ENCODE results near the gene OR10AG1.

The OR10AG1 gene

GRCh38 chr11:55969845-55970244, at the start of gene OR10AG1:
Gene OR10AG1, minus strand, starts transcription at chr11:55969945. Its CDS starts 38 bp downstream, at chr11:55969907.
- no peaks in the 10 kb centered on the region for H3K36me3 ChIP-seq (ENCODE audit: control insufficient read depth in 2 of 2, insufficient read depth in 2 of 2, low read length in 2 of 2)

GRCh38 chr11:56013805-56014204, 44.1 kb upstream of the OR10AG1 start:
- no peak overlapping the region for H3K4me3 ChIP-seq (ENCODE audit: low read length in 2 of 2)
- H3K27me3 ChIP-seq (ENCODE audit: control insufficient read depth in 1 of 2, insufficient read depth in 2 of 2, low read length in 2 of 2), result no peaks in the 10 kb centered on the region
- H3K36me3 ChIP-seq (ENCODE audit: control insufficient read depth in 2 of 2, insufficient read depth in 2 of 2, low read length in 2 of 2), result no peaks in the 10 kb centered on the region
- no peak overlapping the region for H3K9ac ChIP-seq (ENCODE audit: low read length in 2 of 2)
- no peaks in the 10 kb centered on the region for H3K9me3 ChIP-seq (ENCODE audit: control insufficient read depth in 2 of 2, low read length in 2 of 2)
- H3K27ac ChIP-seq (ENCODE audit: low read length), result no peak overlapping the region
- no peaks in the 10 kb centered on the region for H3K4me1 ChIP-seq (ENCODE audit: control insufficient read depth, insufficient read depth, low read length)

More at GRCh38 chr11:55969845-55970244, at the start of gene OR10AG1:
- no peaks in the 10 kb centered on the region for H3K9me3 ChIP-seq (ENCODE audit: control insufficient read depth in 2 of 2, low read length in 2 of 2)
- H3K9ac ChIP-seq (ENCODE audit: low read length in 2 of 2), result no peak within 1 kb of the TSS
- H3K4me3 ChIP-seq (ENCODE audit: low read length in 2 of 2), result no peak within 1 kb of the TSS
- H3K4me1 ChIP-seq (ENCODE audit: control insufficient read depth, insufficient read depth, low read length), result no peaks in the 10 kb centered on the region
- H3K27ac ChIP-seq (ENCODE audit: low read length), result no peak within 1 kb of the TSS
- no peaks in the 10 kb centered on the region for H3K27me3 ChIP-seq (ENCODE audit: control insufficient read depth in 1 of 2, insufficient read depth in 2 of 2, low read length in 2 of 2)

GRCh38 chr11:56010716-56011115, 41.0 kb upstream of the OR10AG1 start:
- H3K27me3 ChIP-seq (ENCODE audit: control insufficient read depth in 1 of 2, insufficient read depth in 2 of 2, low read length in 2 of 2), result no peaks in the 10 kb centered on the region
- no peak overlapping the region for H3K4me3 ChIP-seq (ENCODE audit: low read length in 2 of 2)
- no peak overlapping the region for H3K9ac ChIP-seq (ENCODE audit: low read length in 2 of 2)
- H3K9me3 ChIP-seq (ENCODE audit: control insufficient read depth in 2 of 2, low read length in 2 of 2), result no peaks in the 10 kb centered on the region
- H3K36me3 ChIP-seq (ENCODE audit: control insufficient read depth in 2 of 2, insufficient read depth in 2 of 2, low read length in 2 of 2), result no peaks in the 10 kb centered on the region
- H3K27ac ChIP-seq (ENCODE audit: low read length), result no peak overlapping the region
- H3K4me1 ChIP-seq (ENCODE audit: control insufficient read depth, insufficient read depth, low read length), result no peaks in the 10 kb centered on the region

- Histone ChIP-seq H3K4me3 (ENCODE audit: low read length in 2 of 2) (no peak within 1 kb of the TSS), H3K36me3 (ENCODE audit: control insufficient read depth in 2 of 2, insufficient read depth in 2 of 2, low read length in 2 of 2) (no peaks in the 10 kb centered on the region), H3K9ac (ENCODE audit: low read length in 2 of 2) (no peak within 1 kb of the TSS), H3K27ac (ENCODE audit: low read length) (no peak within 1 kb of the TSS), H3K4me1 (ENCODE audit: control insufficient read depth, insufficient read depth, low read length) (no peaks in the 10 kb centered on the region), H3K27me3 (ENCODE audit: control insufficient read depth in 1 of 2, insufficient read depth in 2 of 2, low read length in 2 of 2) (no peaks in the 10 kb centered on the region), H3K9me3 (ENCODE audit: control insufficient read depth in 2 of 2, low read length in 2 of 2) (no peaks in the 10 kb centered on the region)
Measured at GRCh38 chr11:55994525-55994924, 24.8 kb upstream of the OR10AG1 start, which contains the start of gene OR5F1. Gene OR5F1, minus strand, starts transcription at chr11:55994625. Its CDS starts 0 bp downstream, at chr11:55994625.

GRCh38 chr11:55970935-55971334, 1.2 kb upstream of the OR10AG1 start:
- H3K27me3 ChIP-seq (ENCODE audit: control insufficient read depth in 1 of 2, insufficient read depth in 2 of 2, low read length in 2 of 2), result no peaks in the 10 kb centered on the region
- H3K4me1 ChIP-seq (ENCODE audit: control insufficient read depth, insufficient read depth, low read length), result no peaks in the 10 kb centered on the region
- no peaks in the 10 kb centered on the region for H3K9me3 ChIP-seq (ENCODE audit: control insufficient read depth in 2 of 2, low read length in 2 of 2)
- no peak overlapping the region for H3K4me3 ChIP-seq (ENCODE audit: low read length in 2 of 2)
- H3K27ac ChIP-seq (ENCODE audit: low read length), result no peak overlapping the region
- no peak overlapping the region for H3K9ac ChIP-seq (ENCODE audit: low read length in 2 of 2)
- no peaks in the 10 kb centered on the region for H3K36me3 ChIP-seq (ENCODE audit: control insufficient read depth in 2 of 2, insufficient read depth in 2 of 2, low read length in 2 of 2)

- H3K27me3 ChIP-seq (ENCODE audit: control insufficient read depth in 1 of 2, insufficient read depth in 2 of 2, low read length in 2 of 2), result no peaks in the 10 kb centered on the region
- no peak overlapping the region for H3K27ac ChIP-seq (ENCODE audit: low read length)
- no peak overlapping the region for H3K4me3 ChIP-seq (ENCODE audit: low read length in 2 of 2)
- no peaks in the 10 kb centered on the region for H3K9me3 ChIP-seq (ENCODE audit: control insufficient read depth in 2 of 2, low read length in 2 of 2)
- H3K4me1 ChIP-seq (ENCODE audit: control insufficient read depth, insufficient read depth, low read length), result no peaks in the 10 kb centered on the region
- no peaks in the 10 kb centered on the region for H3K36me3 ChIP-seq (ENCODE audit: control insufficient read depth in 2 of 2, insufficient read depth in 2 of 2, low read length in 2 of 2)
- H3K9ac ChIP-seq (ENCODE audit: low read length in 2 of 2), result no peak overlapping the region
Measured at GRCh38 chr11:55967914-55968313, 1.8 kb downstream of the OR10AG1 start.

GRCh38 chr11:55966391-55966790, 3.4 kb downstream of the OR10AG1 start:
- no peak overlapping the region for H3K27ac ChIP-seq (ENCODE audit: low read length)
- no peaks in the 10 kb centered on the region for H3K4me1 ChIP-seq (ENCODE audit: control insufficient read depth, insufficient read depth, low read length)
- H3K27me3 ChIP-seq (ENCODE audit: control insufficient read depth in 1 of 2, insufficient read depth in 2 of 2, low read length in 2 of 2), result no peaks in the 10 kb centered on the region
- no peak overlapping the region for H3K9ac ChIP-seq (ENCODE audit: low read length in 2 of 2)
- no peaks in the 10 kb centered on the region for H3K36me3 ChIP-seq (ENCODE audit: control insufficient read depth in 2 of 2, insufficient read depth in 2 of 2, low read length in 2 of 2)
- H3K4me3 ChIP-seq (ENCODE audit: low read length in 2 of 2), result no peak overlapping the region
- no peaks in the 10 kb centered on the region for H3K9me3 ChIP-seq (ENCODE audit: control insufficient read depth in 2 of 2, low read length in 2 of 2)

- no peak overlapping the region for H3K4me3 ChIP-seq (ENCODE audit: low read length in 2 of 2)
- no peaks in the 10 kb centered on the region for H3K36me3 ChIP-seq (ENCODE audit: control insufficient read depth in 2 of 2, insufficient read depth in 2 of 2, low read length in 2 of 2)
- no peaks in the 10 kb centered on the region for H3K9me3 ChIP-seq (ENCODE audit: control insufficient read depth in 2 of 2, low read length in 2 of 2)
- H3K27ac ChIP-seq (ENCODE audit: low read length), result no peak overlapping the region
- no peaks in the 10 kb centered on the region for H3K27me3 ChIP-seq (ENCODE audit: control insufficient read depth in 1 of 2, insufficient read depth in 2 of 2, low read length in 2 of 2)
- H3K4me1 ChIP-seq (ENCODE audit: control insufficient read depth, insufficient read depth, low read length), result no peaks in the 10 kb centered on the region
- H3K9ac ChIP-seq (ENCODE audit: low read length in 2 of 2), result no peak overlapping the region
Measured at GRCh38 chr11:55956521-55956920, 13.2 kb downstream of the OR10AG1 start.

GRCh38 chr11:55949330-55949729, 20.4 kb downstream of the OR10AG1 start:
- no peak overlapping the region for H3K9ac ChIP-seq (ENCODE audit: low read length in 2 of 2)
- H3K27ac ChIP-seq (ENCODE audit: low read length), result no peak overlapping the region
- H3K36me3 ChIP-seq (ENCODE audit: control insufficient read depth in 2 of 2, insufficient read depth in 2 of 2, low read length in 2 of 2), result no peaks in the 10 kb centered on the region
- no peaks in the 10 kb centered on the region for H3K4me1 ChIP-seq (ENCODE audit: control insufficient read depth, insufficient read depth, low read length)
- H3K4me3 ChIP-seq (ENCODE audit: low read length in 2 of 2), result no peak overlapping the region
- no peaks in the 10 kb centered on the region for H3K27me3 ChIP-seq (ENCODE audit: control insufficient read depth in 1 of 2, insufficient read depth in 2 of 2, low read length in 2 of 2)
- H3K9me3 ChIP-seq (ENCODE audit: control insufficient read depth in 2 of 2, low read length in 2 of 2), result no peaks in the 10 kb centered on the region

- H3K9ac ChIP-seq (ENCODE audit: low read length in 2 of 2), result no peak overlapping the region
- no peaks in the 10 kb centered on the region for H3K9me3 ChIP-seq (ENCODE audit: control insufficient read depth in 2 of 2, low read length in 2 of 2)
- H3K4me1 ChIP-seq (ENCODE audit: control insufficient read depth, insufficient read depth, low read length), result no peaks in the 10 kb centered on the region
- no peak overlapping the region for H3K4me3 ChIP-seq (ENCODE audit: low read length in 2 of 2)
- H3K27me3 ChIP-seq (ENCODE audit: control insufficient read depth in 1 of 2, insufficient read depth in 2 of 2, low read length in 2 of 2), result no peaks in the 10 kb centered on the region
- H3K36me3 ChIP-seq (ENCODE audit: control insufficient read depth in 2 of 2, insufficient read depth in 2 of 2, low read length in 2 of 2), result no peaks in the 10 kb centered on the region
- H3K27ac ChIP-seq (ENCODE audit: low read length), result no peak overlapping the region
Measured at GRCh38 chr11:55942785-55943392, 26.9 kb downstream of the OR10AG1 start.

GRCh38 chr11:55936300-55936699, 33.4 kb downstream of the OR10AG1 start, which contains the start of gene OR5I1:
Gene OR5I1, minus strand, starts transcription at chr11:55936400. Its CDS starts 0 bp downstream, at chr11:55936400.
- Histone ChIP-seq H3K9me3 (ENCODE audit: control insufficient read depth in 2 of 2, low read length in 2 of 2) (peaks cover 0 to 3% of the 10 kb centered on the region in 2 donors), H3K4me1 (ENCODE audit: control insufficient read depth, insufficient read depth, low read length) (no peaks in the 10 kb centered on the region), H3K9ac (ENCODE audit: low read length in 2 of 2) (no peak within 1 kb of the TSS), H3K27ac (ENCODE audit: low read length) (no peak within 1 kb of the TSS), H3K36me3 (ENCODE audit: control insufficient read depth in 2 of 2, insufficient read depth in 2 of 2, low read length in 2 of 2) (no peaks in the 10 kb centered on the region), H3K4me3 (ENCODE audit: low read length in 2 of 2) (no peak within 1 kb of the TSS), H3K27me3 (ENCODE audit: control insufficient read depth in 1 of 2, insufficient read depth in 2 of 2, low read length in 2 of 2) (no peaks in the 10 kb centered on the region)
